NCI-H146 (cell line): ENCODE results near the gene MVB12B.

ENCODE experiments used
- DNase-seq: peaks from one replicate; lab custom pipeline; 2025; lab: John Stamatoyannopoulos, UW

The MVB12B gene

GRCh38 chr9:126386088-126386487, 59.5 kb downstream of the MVB12B start:
- DNase-seq: no peak

GRCh38 chr9:126386776-126387175, 60.1 kb downstream of the MVB12B start:
- no peak for DNase-seq

DNA sequence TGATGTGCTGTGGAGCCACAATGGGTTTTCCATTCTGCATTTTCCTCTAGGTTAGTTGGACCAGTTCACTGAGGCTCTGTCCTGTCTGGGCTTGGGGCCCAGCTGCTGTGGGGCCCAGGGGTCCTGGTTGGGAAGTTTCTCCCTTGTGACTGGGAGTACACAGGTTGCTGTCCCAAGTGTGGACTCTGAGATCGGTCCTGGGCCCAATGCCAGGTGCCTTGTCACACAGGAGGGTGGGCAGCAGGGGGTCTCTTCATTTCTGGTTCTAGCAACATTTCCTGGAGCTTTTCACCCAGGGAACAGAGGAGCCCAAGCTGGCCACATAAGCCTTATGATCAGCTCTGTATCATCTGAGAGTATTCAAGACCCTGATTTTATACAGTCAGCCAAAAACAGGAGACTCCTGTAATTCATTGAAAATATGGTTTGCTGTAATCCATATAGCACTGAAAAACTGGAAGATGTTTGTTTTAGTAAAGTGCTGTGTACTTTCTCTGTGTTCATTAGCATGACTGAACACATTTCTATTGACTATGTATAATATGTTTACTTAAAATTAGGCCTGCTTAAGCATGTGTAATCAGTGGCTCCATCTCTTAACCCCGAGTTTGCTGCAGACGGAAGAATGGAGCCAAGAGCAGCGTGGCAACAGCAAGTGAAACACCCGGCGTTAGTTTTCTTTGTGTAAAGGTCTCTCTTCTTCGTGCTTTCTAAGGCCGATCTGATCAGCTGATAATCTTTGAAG, 62.5 kb downstream of the MVB12B start:
- no peak for DNase-seq

- DNase-seq: no peak
These were observed 63.4 kb downstream of the MVB12B start for GRCh38 chr9:126389992-126390391.

- no peak for DNase-seq
These were observed 64.3 kb downstream of the MVB12B start for GRCh38 chr9:126390923-126391322.

GRCh38 chr9:126391713-126392661, 65.4 kb downstream of the MVB12B start:
- DNase-seq: no peak

DNA sequence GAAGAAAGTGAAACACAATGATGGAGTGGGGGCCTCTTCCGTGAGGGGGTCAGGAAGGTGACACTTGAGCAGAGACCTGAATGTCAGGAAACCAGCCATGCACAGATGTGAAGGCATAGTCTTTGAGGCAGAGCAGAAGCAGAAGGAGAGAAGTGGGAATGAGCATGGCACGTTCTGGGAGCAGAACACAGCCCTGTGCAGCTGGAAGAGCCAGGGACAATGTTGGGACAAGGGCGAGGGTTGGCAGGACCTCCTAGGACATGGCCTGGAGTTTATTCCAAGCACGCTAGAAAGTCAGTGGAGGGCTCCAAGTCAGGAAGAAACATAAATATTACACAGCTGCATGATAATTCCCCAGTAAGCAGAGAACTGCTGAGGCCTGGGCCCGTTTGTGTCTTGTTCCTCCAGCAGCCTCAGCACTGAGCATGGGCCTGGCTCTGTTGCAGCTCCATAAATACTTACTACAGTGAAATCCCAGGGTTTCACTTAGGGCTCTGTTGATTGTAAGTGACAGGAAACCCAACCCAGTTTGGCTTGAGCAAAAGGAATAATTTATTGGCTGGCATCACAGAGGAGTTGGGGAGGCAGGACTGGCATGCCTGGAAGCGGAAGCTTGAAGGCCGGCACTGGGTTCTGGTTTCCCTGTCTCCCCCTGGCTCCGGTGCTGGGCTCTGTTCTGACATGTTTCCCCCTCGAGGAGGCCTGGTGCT, 66.2 kb downstream of the MVB12B start:
- DNase-seq: no peak

DNA sequence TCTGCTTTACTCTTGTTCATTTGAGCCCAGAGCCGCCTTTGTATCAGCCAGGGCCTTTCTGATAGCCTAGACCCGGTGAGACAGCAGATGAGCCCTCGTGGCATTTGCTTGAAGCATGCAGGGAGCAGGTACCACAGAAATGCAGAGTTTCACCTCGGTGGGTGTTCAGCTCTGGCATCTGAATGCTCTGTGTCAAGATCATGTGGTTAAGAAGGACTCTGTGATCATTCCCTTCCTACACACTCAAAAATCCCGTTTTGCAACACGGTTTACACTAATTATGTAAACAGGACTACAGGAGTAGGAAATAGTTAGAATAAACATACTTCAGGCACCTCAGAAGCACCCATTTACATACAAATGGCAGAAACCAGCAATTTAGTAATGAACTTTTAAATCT, 67.2 kb downstream of the MVB12B start:
- DNase-seq: no peak

- no peak for DNase-seq
These were observed 68.2 kb downstream of the MVB12B start for GRCh38 chr9:126394802-126395201.

DNA sequence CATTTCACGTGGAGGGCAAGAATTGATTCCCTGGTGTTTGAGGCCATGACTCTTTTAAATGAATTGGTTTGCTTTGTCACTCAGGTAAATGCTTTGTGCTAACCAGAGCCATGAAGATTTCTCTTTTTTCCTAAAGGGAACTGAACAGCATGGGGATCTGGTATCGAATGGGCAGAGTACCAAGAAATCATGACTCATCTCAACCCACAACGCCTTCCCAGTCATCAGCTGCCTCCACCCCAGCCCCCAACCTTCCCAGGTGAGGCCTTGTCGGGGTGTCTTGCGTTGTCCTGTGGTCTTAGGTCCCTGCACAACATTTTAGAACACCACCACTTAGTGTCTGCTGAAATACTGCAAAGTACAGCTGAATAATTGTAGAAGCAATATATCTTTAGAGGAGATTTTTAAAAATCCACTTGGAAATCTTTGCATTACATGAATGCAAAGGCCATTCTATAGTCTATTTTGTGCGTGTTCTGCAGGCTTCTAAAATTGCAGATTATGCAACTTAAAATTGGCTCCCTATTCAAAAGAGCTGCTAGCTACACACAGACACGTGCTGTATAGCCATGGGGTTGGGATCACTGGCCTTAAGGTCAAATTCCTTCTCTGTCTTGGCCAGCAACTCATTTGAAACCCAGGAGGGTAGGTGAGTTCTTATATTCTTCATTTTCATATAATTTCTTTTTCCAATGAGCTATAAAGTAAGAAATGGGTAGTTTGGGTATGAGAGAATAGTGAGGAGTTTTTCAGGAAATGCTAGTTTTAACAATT, 69.0 kb downstream of the MVB12B start:
- no peak for DNase-seq

DNA sequence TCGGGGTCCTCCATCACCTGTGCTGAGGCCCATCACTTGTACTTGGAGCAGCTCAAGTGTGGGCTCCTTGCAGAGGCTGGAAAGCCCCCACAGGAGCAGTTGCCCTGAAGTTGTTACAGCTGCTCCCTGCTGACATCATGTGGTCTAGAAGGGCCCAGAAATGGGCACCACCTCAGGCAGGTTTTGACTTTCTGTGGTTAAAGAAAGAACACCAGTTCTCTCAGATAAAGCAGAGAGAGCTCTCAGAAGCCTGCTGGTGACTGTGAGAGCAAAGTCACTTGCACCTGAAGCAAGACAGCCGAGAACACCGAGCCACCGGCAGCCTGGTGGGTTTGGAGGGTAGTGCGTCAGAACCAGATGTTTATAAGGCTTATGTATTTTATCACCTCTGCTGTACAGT, 70.4 kb downstream of the MVB12B start:
- DNase-seq: no peak

- no peak for DNase-seq
These were observed 71.9 kb downstream of the MVB12B start for GRCh38 chr9:126398403-126399058.

DNA sequence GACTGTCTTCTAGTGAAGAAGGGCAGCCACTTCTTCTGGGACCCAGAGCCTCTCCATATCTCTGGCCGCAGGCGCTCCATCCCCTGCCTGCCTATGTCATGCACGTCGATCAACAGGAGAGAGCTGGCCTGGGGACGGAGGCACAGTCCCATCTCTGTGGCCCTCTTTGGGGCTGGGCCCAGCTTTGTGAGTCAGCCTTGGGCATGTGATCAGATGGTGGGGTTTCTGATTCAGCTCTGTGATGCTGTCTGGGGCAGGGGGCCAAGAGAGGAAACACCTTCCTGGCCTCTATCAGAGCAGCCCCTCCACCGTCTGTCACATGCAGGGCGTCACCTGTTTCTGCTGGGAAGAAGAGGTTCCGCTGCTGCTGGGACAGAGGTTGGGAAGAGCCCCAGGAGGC, 72.6 kb downstream of the MVB12B start:
- no peak for DNase-seq

DNA sequence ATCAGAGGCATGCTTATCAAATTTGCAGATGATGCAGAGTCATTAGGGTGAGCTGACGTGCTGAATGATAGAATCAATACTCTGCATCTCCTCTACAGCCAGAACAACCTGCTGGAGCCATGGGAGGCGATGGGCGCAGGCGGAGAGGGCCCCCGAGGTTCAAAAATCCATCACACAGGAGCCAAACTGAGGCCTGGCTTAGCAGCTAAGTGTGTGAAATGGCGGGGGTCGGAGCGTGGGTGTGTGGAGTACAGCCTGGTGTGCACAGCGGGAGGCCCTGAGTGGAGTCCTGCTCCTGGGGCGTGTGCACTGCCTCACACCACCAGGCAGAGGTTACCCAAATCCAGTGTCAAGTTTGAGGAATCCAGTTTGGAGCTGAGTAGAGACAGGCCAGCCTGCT, 73.2 kb downstream of the MVB12B start:
- no peak for DNase-seq

DNA sequence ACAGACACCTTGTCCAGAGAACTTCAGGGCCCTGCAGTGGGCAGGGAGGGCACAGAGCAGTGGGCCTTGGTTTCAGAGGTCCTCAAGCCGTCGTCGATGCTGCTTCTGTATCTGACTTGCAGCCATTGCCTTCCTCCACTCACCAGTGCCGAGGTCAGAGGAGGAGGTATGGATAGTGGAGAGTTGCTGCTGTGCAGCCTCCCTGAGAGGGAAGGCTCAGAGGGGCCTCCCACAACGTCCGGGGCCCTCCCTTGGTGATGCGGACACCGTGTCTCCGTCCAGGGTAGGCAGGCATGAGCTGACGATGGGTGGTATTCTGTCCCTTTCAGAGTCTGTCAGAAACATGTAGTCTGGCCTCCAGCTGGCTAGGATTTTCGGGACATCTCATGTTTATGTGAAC, 73.9 kb downstream of the MVB12B start:
- DNase-seq: no peak

DNA sequence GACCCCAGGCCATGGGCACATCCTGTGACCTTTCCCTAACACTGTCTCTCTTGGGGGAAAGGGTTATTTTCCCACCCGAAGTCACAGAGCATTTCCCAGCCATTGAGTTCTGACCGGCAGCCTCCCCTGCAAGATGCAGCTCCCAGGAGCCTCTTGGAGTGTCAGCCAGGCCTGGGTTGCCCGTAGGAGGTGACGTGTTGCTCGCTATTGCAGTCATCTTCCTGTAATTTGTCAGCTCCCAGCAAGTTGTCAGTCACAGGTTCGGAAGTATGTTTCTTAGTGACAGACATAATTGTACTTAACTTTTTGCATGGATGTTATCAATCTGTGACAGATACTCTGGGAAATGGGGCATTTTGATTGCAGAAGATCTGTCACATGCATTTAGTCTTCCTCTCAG, 74.5 kb downstream of the MVB12B start:
- DNase-seq: no peak

GRCh38 chr9:126401581-126401980, 75.0 kb downstream of the MVB12B start:
- DNase-seq: no peak

DNA sequence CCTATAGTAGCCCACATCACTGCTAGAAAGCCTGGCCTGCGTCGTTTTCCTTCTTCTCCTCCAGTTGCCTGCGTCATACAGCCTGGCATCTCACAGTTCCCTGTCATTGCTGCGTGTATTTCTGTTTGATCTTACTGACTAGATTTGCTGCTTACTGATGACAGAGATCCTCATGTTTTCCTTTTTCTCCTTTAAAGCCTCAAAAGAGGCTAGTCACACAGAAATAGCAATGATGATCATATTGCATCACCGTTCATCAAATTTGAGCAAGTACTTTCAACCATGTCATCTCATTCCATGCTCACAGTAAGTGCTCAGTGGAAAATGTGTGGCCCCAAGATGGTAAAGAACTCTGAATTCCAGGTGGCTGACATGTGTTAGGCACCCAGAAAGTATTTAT, 76.8 kb downstream of the MVB12B start:
- DNase-seq: no peak

DNA sequence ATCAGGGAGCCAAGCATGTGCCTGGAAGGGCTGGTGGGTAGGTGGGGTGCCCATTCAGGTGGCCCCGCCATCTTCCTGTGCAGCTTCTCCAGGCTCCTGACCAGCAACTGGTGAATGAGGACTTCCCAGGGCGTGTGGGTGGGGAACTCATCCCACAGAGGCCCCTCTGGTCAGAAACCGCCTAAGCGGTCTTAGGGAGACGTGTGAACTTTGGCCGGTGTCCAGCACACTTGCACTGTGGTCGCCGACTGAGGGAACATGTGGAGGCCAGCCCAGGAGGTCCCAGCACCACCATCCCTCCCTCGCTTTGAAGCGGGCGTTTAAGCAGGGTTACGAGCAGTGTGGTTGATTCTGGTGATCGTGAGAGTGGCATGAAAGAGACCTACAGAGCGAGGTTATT, 77.8 kb downstream of the MVB12B start:
- no peak for DNase-seq

- no peak for DNase-seq
These were observed 79.5 kb downstream of the MVB12B start for GRCh38 chr9:126406075-126406667.
